HepG2 (cell line): ENCODE data around the gene PRSS1. TPM values are rescaled to one million over a fixed set of nuclear protein-coding genes. Genes with fewer than 3 reads are reported as not detected.

Source experiments
- ATAC-seq: fragments of 200-7000 bp; cut with Tn5 transposase; 3 replicates; pipeline ENCODE4 v1.9.1; 2020; ENCODE audit warnings: mild to moderate bottlenecking, moderate library complexity
- BruUV-seq: library from RNA; stranded (reverse); fragments of 400-500 nt; replicated peaks from 2 replicates; lab custom pipeline; 2021; lab: Mats Ljungman, UMichigan
- CTCF ChIA-PET: fragments of 300-600 bp; formaldehyde crosslinking; extraction: SDS; loops from one replicate; lab custom pipeline; 2021; ENCODE audit warnings: low total read pairs, inconsistent platforms, low intra/inter-chr PET ratio; lab: Yijun Ruan, JAX
- POLR2A ChIA-PET: fragments of 350-600 bp; sonication (Branson Sonifier 250); formaldehyde crosslinking; loops from one replicate; lab custom pipeline; 2020; ENCODE audit warnings: antibody characterized with exemption, inconsistent platforms; lab: Yijun Ruan, JAX
- DNase-seq: peaks from one replicate; pipeline ENCODE4 v3.0.0-alpha.2; 2015; ENCODE audit warnings: low spot score
- FAIRE-seq: peaks from 3 replicates; lab custom pipeline; 2011; peaks lifted over from hg19 to GRCh38; lab: Jason Lieb, UNC
- H2AFZ ChIP-seq: one replicate; pipeline ENCODE4 v1.6.1; 2011; ENCODE audit warnings: low read length, inconsistent platforms
- H3K27ac ChIP-seq: fragments of 300-600 bp; 3 replicates; pipeline ENCODE4 v1.8.0; 2011; ENCODE audit warnings: mixed run types, mild to moderate bottlenecking, mixed read lengths, low read length, inconsistent platforms; ENCODE audit not compliant: insufficient read depth; ENCODE audit errors: extremely low read length
- H3K27me3 ChIP-seq, 2 experiments: fragments of 200-600 bp in 1 of 2; 2 replicates in 1 of 2; 3 replicates in 1 of 2; pipeline versions ENCODE4 v1.6.0 to v1.8.0; 2011; ENCODE audit warnings: low read length in 2 of 2, mild to moderate bottlenecking in 2 of 2, moderate library complexity in 2 of 2, inconsistent platforms in 1 of 2; ENCODE audit not compliant: insufficient read depth in 2 of 2, control insufficient read depth in 1 of 2
- H3K36me3 ChIP-seq, 2 experiments: fragments of 200-600 bp in 1 of 2; replicated peaks in 1 of 2; 2 replicates in 1 of 2; 3 replicates in 1 of 2; pipeline versions ENCODE4 v1.5.1 to v1.8.0; 2011; ENCODE audit warnings: low read length in 2 of 2, inconsistent platforms in 1 of 2; ENCODE audit not compliant: insufficient read depth in 2 of 2, control insufficient read depth in 1 of 2
- H3K4me1 ChIP-seq: 2 replicates; pipeline ENCODE4 v1.5.1; 2012; ENCODE audit warnings: low read length, inconsistent platforms; ENCODE audit not compliant: insufficient read depth
- H3K4me2 ChIP-seq: 2 replicates; pipeline ENCODE4 v1.6.0; 2011; ENCODE audit warnings: low read depth, low read length, inconsistent platforms
- H3K4me3 ChIP-seq, 3 experiments: fragments of 200-600 bp in 1 of 3; sonication (generic), shearing (Covaris generic) in 1 of 3; replicated peaks in 1 of 3; 2 replicates each; pipeline ENCODE4 v1.5.1; 2011 to 2016; ENCODE audit warnings: low read length in 3 of 3, inconsistent platforms in 2 of 3, low read depth in 2 of 3, mild to moderate bottlenecking in 2 of 3, control low read depth in 1 of 3, mixed read lengths in 1 of 3; ENCODE audit not compliant: insufficient read depth in 1 of 3
- H3K79me2 ChIP-seq: one replicate; pipeline ENCODE4 v1.6.1; 2011; ENCODE audit warnings: low read length, inconsistent platforms; ENCODE audit not compliant: insufficient read depth
- H3K9ac ChIP-seq: 2 replicates; pipeline ENCODE4 v1.6.0; 2011; ENCODE audit warnings: mild to moderate bottlenecking, low read depth, low read length, inconsistent platforms; ENCODE audit not compliant: insufficient read depth
- H3K9me3 ChIP-seq: 2 replicates; pipeline ENCODE4 v1.5.1; 2012; ENCODE audit warnings: mild to moderate bottlenecking, low read length
- H4K20me1 ChIP-seq: 2 replicates; pipeline ENCODE4 v1.6.0; 2011; ENCODE audit warnings: inconsistent platforms, mild to moderate bottlenecking, low read length, moderate library complexity; ENCODE audit not compliant: insufficient read depth
- GMEB1 ChIP-seq: sonication (generic); formaldehyde crosslinking; IDR thresholded peaks from 2 replicates; pipeline ENCODE4 v1.5.1; 2020; ENCODE audit warnings: missing genetic modification reagents, mild to moderate bottlenecking, borderline replicate concordance
- MYC ChIP-seq: sonication (generic); formaldehyde crosslinking; IDR thresholded peaks from 2 replicates; pipeline ENCODE4 v1.9.0; 2021; ENCODE audit warnings: missing genetic modification reagents, borderline replicate concordance
- NFYC ChIP-seq: IDR thresholded peaks from 2 replicates; pipeline ENCODE4 v1.6.1; 2016; ENCODE audit warnings: missing genetic modification reagents, missing compliant biosample characterization
- SMARCE1 ChIP-seq: fragments of 450-650 bp; IDR thresholded peaks from 2 replicates; pipeline ENCODE4 v1.6.1; 2017; ENCODE audit warnings: borderline replicate concordance
- ZBTB40 ChIP-seq, 2 experiments: fragments of 450-650 bp in 1 of 2; sonication (generic) in 1 of 2; formaldehyde crosslinking in 1 of 2; IDR thresholded peaks; 2 replicates each; pipeline versions ENCODE4 v1.6.1 to v1.8.0; 2016 to 2022; ENCODE audit warnings: antibody characterized with exemption in 1 of 2, mild to moderate bottlenecking in 1 of 2, missing genetic modification reagents in 1 of 2
- ZMYM4 ChIP-seq: sonication (generic); formaldehyde crosslinking; IDR thresholded peaks from 2 replicates; pipeline ENCODE4 v1.8.1; 2023; ENCODE audit warnings: mild to moderate bottlenecking, missing genetic modification reagents
- ZNF615 ChIP-seq: sonication (generic); formaldehyde crosslinking; IDR thresholded peaks from 2 replicates; pipeline ENCODE4 v1.5.0; 2020; ENCODE audit warnings: mild to moderate bottlenecking, missing genetic modification reagents, borderline replicate concordance
- ZSCAN20 ChIP-seq: sonication (generic); formaldehyde crosslinking; IDR thresholded peaks from 2 replicates; pipeline ENCODE4 v1.4.0; 2020; ENCODE audit warnings: missing genetic modification reagents, mild to moderate bottlenecking, borderline replicate concordance
- WGBS: methylation state at CpG from one replicate; pipeline ENCODE4 v1.1.6; 2017; ENCODE audit warnings: low lambda C conversion rate; 5-methylcytosine and 5-hydroxymethylcytosine counted together
- in situ Hi-C: cut with HindIII; loops from 2 replicates; pipeline ENCODE4 v1.10.0; 2017; ENCODE audit warnings: low pct_unique_long_range_greater_than_20kb; ENCODE audit not compliant: extremely low pct_ligation_motif_present
- intact Hi-C: fragments of 100-400 bp; cut with micrococcal nuclease; formaldehyde crosslinking; loops from one replicate; pipeline ENCODE4 v1.10.0; 2022; ENCODE audit not compliant: unreplicated experiment
- polyA plus RNA-seq, 8 experiments: library from polyadenylated mRNA; depleted of rRNA in 3 of 8; stranded (reverse) in 7 of 8; unstranded in 1 of 8; fragments of >200 nt; fragmentation: Illumina TruSeq in 4 of 8; extraction: Trizol in 4 of 8; gene quantifications; 2 replicates each; pipeline versions ENCODE4 v1.2.1 to v1.2.3, GENCODE V29; 2011 to 2016; ENCODE audit warnings: low read depth in 4 of 8, missing spikeins in 1 of 8, mixed read lengths in 1 of 8; ENCODE audit not compliant: insufficient read depth in 1 of 8
- total RNA-seq, 5 experiments: library from RNA; depleted of rRNA; stranded (reverse); fragments of >200 nt; fragmentation: Illumina TruSeq; extraction: Trizol; gene quantifications; 2 replicates each; pipeline ENCODE4 v1.2.3, GENCODE V29; 2016; ENCODE audit warnings: low read depth in 1 of 5
- TF ChIP-seq, protein P1 (sequence below): sonication (generic); formaldehyde crosslinking; IDR thresholded peaks from 2 replicates; pipeline ENCODE4 v1.4.0; 2020; ENCODE audit warnings: missing genetic modification reagents

The PRSS1 gene
- total and polyA plus RNA-seq, 2 of the 13 experiments (the other 11 are each of a cell fraction or from before 2014, with no cell fraction given) = not detected

- BruUV-seq = no TSS peak
- no peaks in the 10 kb centered on the region for H3K9me3 ChIP-seq
- FAIRE-seq (no peak), DNase-seq (no peak), ATAC-seq (no peak)
- no peaks in the 10 kb centered on the region for H3K36me3 ChIP-seq
- H3K4me3 ChIP-seq = no peak overlapping the region
- no peaks in the 10 kb centered on the region for H4K20me1 ChIP-seq
- H3K27ac ChIP-seq = no peak overlapping the region
- H3K9ac ChIP-seq = no peak overlapping the region
- H3K4me2 ChIP-seq = no peak overlapping the region
- H3K4me1 ChIP-seq = no peaks in the 10 kb centered on the region
- intact Hi-C loops (no loop called here), in situ Hi-C loops (no loop called here)
- ChIA-PET CTCF (no interaction called here), POLR2A (no interaction called here)
- no peaks in the 10 kb centered on the region for H3K79me2 ChIP-seq
- peaks cover 0 to 4% of the 10 kb centered on the region in 2 experiments; a peak in 1 of 5 replicates for H3K27me3 ChIP-seq
- no peak overlapping the region for H2AFZ ChIP-seq
- 14% methylated on average over 8 of the region's 9 CpGs for whole genome bisulfite sequencing
- TF ChIP-seq ZMYM4 (no peak), ZBTB40 (IDR thresholded peaks at IDR 0.05) (no peak), ZBTB40 (CRISPR knock-in tag; IDR thresholded peaks at IDR 0.05) (no peak), NFYC (no peak), SMARCE1 (no peak), MYC (CRISPR knock-in tag) (no peak), ZSCAN20 (CRISPR knock-in tag) (no peak), GMEB1 (no peak), ZNF615 (no peak)
- TF ChIP-seq, protein P1, sequence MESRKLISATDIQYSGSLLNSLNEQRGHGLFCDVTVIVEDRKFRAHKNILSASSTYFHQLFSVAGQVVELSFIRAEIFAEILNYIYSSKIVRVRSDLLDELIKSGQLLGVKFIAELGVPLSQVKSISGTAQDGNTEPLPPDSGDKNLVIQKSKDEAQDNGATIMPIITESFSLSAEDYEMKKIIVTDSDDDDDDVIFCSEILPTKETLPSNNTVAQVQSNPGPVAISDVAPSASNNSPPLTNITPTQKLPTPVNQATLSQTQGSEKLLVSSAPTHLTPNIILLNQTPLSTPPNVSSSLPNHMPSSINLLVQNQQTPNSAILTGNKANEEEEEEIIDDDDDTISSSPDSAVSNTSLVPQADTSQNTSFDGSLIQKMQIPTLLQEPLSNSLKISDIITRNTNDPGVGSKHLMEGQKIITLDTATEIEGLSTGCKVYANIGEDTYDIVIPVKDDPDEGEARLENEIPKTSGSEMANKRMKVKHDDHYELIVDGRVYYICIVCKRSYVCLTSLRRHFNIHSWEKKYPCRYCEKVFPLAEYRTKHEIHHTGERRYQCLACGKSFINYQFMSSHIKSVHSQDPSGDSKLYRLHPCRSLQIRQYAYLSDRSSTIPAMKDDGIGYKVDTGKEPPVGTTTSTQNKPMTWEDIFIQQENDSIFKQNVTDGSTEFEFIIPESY (CRISPR knock-in tag) = no peak
Observed at GRCh38 chr7:142776206-142776844, 27.1 kb downstream of the PRSS1 start.
